Ishikawa (cell line): ENCODE measurements around the gene ATF7.

Experiments used
- CEBPB ChIP-seq: IDR thresholded peaks from 2 replicates; pipeline ENCODE4 v1.6.1; 2012
- CREB1 ChIP-seq: IDR thresholded peaks from 2 replicates; pipeline ENCODE4 v1.6.1; 2012; ENCODE audit warnings: low read depth
- EP300 ChIP-seq: IDR thresholded peaks from 2 replicates; pipeline ENCODE4 v1.6.1; 2012; ENCODE audit warnings: borderline replicate concordance
- FOXM1 ChIP-seq: IDR thresholded peaks from 2 replicates; pipeline ENCODE4 v1.6.1; 2012; ENCODE audit warnings: low read depth, borderline replicate concordance
- RAD21 ChIP-seq: IDR thresholded peaks from 2 replicates; pipeline ENCODE4 v1.6.1; 2012; ENCODE audit warnings: low read depth
- REST ChIP-seq: IDR thresholded peaks from 2 replicates; pipeline ENCODE4 v1.6.1; 2012; ENCODE audit warnings: low read depth, mild to moderate bottlenecking
- TAF1 ChIP-seq: IDR thresholded peaks from 2 replicates; pipeline ENCODE4 v1.6.1; 2012; ENCODE audit warnings: low read depth, mild to moderate bottlenecking
- USF1 ChIP-seq: IDR thresholded peaks from 2 replicates; pipeline ENCODE4 v1.6.1; 2012
- YY1 ChIP-seq: IDR thresholded peaks from 2 replicates; pipeline ENCODE4 v1.6.1; 2012; ENCODE audit warnings: low read depth
- TF ChIP-seq, protein P1 (sequence below): IDR thresholded peaks from 2 replicates; pipeline ENCODE4 v1.6.1; 2012

DNA sequence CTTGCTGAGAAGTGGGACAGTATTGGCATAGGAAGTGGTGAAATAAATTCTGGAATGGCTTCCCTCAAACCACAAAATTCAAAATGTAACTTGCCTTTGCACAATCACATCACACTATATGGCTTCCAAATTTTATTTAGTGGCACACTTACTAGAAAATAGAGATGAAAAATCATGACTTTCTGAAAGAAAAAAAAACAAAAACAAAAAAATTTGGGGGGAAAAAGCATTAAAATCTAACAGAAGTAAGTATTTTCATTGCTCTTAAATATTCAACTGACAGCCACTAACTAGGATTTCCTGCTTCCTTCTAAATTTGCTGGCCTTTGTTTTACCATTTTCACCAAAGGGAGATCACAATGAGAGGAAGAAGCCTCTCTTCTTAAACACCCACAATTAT, 23.0 kb downstream of the ATF7 start:
- TF ChIP-seq TAF1 (no peak), EP300 (no peak), YY1 (no peak), FOXM1 (no peak), REST (no peak), RAD21 (no peak), CEBPB (no peak), USF1 (no peak), CREB1 (no peak)
- TF ChIP-seq, protein P1, sequence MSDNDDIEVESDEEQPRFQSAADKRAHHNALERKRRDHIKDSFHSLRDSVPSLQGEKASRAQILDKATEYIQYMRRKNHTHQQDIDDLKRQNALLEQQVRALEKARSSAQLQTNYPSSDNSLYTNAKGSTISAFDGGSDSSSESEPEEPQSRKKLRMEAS = no peak
